GM21619 (cell line): ENCODE results near the gene LSM3.
A peak's percentile ranks its signal among the peaks of the same experiment; 100 is the strongest.

Experiments
- ATAC-seq: cut with Tn5 transposase; IDR thresholded peaks from one replicate; pipeline ENCODE4 v1.9.1; 2021; ENCODE audit not compliant: unreplicated experiment

LSM3 gene

DNA sequence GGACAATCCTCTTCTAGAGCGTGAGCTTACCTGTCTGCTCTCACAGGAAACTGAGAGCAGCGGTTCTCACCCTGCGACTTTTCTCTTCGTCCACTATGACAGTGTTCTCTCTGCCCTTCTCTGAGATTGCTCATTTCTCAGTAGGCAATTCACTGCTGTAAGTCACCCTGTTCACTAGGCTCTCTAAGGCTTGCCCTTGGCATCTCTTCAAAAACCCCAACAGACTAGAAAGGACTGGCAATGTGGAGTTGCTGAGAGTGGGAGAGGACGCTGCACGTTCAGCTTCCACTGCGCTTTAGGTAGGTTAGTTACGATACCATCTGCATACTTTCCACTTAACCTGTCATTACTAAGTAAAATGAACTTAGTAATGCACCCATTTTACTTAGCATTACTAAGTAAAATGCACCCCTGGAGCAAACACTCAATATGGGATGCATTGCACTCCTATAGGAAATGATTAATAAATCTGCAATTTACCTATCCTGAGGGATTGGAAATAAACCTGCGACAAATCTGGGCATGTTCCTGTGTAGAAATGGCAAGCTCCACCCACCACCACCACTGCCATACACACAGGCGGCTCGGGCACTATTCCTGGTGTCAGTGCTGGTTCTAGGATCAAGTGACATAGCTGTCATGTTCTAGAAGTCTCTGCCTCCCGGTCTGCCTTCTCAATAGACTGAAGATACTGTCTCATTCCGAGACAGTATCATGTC, 21.6 kb upstream of the LSM3 start:
- no peak for ATAC-seq

DNA sequence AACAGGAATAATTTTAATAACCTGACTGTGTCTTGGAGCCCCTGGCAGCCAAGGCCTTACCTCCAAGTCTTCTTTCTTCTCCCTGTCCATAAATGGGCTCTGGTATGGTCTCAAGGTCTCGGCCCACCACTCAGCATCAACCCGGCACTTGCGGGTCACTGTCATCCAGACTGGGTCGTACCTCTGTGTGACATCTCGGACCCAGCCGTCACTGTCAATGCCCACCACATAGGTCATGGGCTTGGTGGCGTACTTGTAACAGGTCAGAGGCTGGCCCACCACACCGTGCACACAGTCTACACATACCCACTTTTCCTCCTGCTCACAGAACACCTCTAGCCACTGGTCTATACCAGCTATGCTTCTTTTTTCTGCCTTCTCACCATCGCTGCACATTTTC, 20.7 kb upstream of the LSM3 start:
- ATAC-seq: no peak

- no peak for ATAC-seq
Measured at GRCh38 chr3:14158370-14158769, 20.2 kb upstream of the LSM3 start.

DNA sequence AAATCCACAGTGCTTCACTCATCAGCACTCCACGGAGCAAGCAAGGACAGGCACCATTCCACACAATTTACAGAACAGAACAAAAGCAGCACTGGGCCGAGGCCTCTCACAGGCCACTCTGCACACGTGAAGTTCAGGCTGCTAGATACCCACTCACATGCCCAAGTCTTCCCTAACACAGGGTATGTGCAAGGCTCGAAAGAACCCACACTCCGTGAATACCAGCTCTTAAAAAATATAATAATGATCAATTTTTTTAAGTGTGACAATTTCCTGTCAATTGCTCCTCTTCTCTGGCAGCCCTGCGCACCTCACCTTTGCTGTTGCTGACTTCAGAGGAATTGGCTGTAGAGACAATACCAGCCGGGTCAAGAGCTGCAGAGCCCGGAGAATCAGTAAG, 19.2 kb upstream of the LSM3 start:
- no peak for ATAC-seq

GRCh38 chr3:14161282-14161681, 17.3 kb upstream of the LSM3 start:
- no peak for ATAC-seq

DNA sequence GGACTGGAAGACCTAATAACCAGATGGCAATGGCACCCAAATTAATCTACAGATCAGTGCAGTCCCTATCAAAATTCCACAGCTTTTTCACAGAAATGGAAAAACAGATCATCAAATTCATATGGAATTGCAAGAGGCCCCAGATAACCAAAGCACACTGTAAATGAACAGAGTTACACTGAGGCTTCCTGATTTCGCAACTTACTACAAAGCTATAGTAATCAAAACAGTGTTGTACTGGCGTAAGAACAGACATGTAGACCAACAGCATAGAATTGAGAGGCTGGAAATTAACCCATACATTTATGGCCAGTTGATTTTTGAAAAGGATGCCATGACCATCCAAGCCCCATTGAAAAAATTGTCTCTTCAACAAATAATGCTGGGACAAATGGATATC, 16.4 kb upstream of the LSM3 start:
- ATAC-seq: no peak

- ATAC-seq: no peak
Measured at GRCh38 chr3:14166877-14167603, 11.6 kb upstream of the LSM3 start.

DNA sequence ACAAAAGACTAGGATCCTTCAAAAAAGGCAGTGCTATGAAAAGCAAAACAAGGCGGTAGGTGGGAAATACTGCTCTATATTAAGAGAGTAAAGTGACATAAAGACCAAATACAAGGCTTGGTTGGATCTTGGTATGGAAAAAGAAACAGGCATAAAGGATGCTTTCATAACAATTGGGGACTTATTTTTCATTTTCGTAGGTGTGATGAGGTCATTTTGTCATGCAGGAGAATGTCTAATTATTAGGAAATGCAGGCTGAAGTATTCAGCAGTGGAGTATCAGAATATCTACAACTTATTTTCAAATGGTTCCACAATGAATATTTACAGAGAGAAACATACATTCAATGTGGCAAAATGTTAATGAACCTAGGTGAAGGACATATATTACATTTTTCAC, 9.2 kb upstream of the LSM3 start:
- no peak for ATAC-seq

GRCh38 chr3:14169871-14170270, 8.7 kb upstream of the LSM3 start:
- no peak for ATAC-seq

DNA sequence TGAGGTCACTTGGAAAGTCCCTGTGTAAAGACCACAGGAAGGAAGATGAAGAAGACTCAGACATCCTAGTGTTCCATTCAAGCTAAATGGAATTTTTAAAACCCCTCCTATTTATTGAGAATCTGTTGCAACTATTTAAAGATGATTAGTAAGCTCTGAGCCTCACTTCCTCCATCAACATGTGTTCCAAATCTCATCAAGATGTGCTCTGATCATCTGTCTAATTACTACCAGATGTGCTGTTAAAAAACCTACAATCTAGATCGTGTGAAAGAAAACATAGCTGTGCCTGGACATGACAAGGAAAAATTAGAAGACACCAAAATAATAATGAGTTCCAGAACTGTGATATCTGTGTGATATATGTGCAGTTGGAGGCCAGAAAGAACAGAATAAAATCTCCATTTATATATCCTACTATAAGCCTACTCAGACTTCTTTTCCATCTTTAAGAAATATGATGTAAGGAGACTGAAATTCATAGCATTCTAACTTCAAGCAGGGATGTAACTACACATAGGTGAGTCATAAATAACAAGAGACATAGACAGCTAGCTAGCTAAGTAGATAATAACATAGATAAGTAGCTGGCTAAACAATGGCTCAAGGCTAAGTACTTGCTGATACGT, 8.0 kb upstream of the LSM3 start:
- ATAC-seq: no peak

DNA sequence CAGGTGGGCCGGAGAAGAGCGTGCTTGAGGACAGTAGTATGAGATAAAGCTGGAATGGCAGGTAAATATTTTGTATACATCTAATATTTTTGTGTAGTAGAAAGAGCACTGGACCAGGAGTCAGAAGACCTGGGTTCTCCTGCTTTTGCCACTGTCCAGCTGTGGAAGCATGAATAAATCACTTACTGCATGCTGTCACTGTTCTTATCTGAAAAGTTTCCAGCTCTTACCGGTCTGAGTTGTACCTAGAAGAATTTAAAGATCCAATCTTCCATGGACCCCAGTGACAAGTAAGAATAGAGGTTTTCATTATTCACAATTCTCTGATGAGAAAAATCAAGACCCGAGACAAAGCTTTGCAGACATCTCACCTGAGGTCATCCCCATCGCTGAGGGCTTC, 6.1 kb upstream of the LSM3 start:
- ATAC-seq: no peak

DNA sequence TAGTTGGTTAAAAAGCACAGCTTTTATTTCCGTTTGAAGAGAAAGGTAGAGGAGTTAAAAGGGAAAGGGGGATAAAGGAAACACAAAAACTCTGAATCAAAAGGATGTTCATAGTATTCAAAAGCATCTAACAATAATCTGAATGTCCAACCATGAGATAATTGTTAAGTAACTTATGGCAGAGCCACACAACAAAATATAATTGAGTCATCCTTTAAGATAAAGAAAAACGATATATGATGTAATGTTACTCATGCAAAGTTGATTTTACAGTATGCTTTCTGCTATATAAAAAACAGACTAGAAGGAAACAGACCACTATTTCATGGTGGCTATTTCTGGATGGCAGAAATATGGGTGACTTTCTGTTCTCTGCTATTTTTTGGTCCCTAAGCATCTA, 4.1 kb upstream of the LSM3 start:
- ATAC-seq: no peak

DNA sequence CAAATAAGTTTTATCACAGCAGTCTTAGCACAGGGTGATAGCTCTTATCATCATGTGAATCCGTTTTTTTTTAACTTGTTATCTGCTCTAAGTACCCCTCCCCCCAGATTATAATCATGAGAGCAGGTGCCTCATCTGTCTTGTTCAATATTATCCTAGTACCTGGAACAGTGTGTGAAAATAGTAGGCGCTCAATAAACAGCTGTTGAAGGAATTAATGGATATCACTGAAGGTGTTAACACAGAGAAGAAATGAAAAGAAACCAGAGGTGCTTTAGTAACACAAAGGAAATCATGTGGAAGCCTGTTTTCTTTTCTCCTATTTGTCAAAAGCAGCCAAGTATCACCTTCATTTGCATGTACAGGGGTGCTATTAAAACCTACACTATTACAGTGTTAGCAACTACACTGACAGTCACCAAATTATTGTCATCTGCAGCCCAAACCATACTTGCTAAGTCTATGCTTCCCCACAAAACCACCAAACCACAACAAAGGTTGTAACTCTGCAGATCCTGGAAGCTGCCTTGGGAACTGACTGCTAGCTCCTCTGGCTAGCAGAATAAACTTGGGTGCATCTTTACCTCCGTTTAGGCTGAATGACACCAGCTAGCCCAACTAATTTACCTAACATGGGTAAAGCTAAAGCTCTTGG, 3.1 kb upstream of the LSM3 start:
- ATAC-seq: no peak

- peak; percentile 7 for ATAC-seq
Measured at GRCh38 chr3:14177580-14178246, 904 bp upstream of the LSM3 start.

DNA sequence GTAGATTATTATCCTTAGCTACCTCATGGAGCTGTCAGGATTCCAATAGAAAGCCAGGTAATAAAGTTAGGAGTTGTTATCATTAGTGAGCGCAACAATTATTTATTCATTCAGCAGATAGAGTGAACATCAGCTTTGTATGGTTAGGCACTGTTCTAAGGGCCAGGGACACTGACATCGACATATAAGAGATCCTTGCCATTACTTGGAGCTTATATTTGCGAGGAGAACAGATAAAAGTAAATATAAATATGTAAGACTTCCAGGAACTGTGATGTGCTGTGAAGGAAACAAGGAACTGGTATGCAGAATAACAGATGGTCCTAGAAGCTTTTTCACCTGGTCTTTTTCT, 473 bp downstream of the LSM3 start:
- ATAC-seq: no peak

DNA sequence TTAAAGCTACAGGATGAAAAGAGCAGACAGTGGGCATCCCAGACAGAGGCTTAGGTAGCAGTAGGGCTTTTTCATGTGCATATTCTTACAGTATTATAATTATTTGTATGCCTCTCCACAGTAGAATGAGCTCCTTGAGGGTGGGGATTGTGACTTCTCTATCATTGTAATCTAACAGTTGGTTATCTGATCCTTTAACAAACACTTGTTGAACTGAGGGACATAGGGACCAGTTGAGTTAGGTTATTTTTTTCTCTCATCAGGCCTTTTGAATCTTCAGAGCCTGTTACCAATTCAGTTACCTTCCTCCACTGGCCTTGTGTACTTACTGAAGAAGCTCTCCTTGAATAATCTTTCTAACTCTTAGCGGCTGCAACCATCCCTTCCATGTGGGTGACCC, 1.2 kb downstream of the LSM3 start:
- ATAC-seq: no peak

GRCh38 chr3:14181253-14181652, 2.6 kb downstream of the LSM3 start:
- ATAC-seq: no peak

- no peak for ATAC-seq
Measured at GRCh38 chr3:14183015-14183577, 4.5 kb downstream of the LSM3 start.

DNA sequence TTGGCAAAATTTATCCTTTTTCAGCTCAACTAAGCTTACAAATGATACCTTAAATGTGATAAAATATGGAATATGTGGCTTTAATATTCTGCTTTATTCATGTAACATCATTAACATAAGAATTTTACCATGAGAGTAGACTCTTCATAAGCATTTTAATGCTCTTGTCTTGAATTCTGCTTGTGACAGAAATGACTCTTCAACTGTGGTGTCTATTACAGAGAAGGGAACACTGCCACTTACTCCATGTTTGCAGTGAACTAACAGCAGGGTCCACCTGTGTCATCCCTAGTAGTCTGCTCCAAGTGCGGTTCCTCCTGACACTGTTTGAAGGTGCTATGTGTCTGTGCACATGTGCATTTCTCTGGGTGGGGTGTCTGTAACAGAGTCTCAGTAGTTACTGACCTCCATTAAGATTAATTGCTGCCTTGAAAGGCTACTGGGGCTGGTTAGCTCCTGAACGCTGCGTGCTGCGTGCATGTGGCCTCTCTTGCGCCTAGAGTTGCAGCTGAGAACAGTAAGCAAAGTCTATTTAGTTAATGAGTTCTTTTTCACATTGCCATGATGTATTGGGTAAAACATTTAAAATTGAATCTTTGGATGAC, 8.3 kb downstream of the LSM3 start:
- ATAC-seq: no peak

- ATAC-seq: no peak
Measured at GRCh38 chr3:14188041-14188754, 9.6 kb downstream of the LSM3 start.
